ENCODE results near the gene FARSA. TPM values are rescaled to one million over a fixed set of nuclear protein-coding genes. Genes with fewer than 3 reads are reported as not detected.

Gene FARSA
- polyA plus RNA-seq, 3 donors: 29.0 to 49.2 (median 47.9) TPM

GRCh38 chr19:12935071-12935470 is 1.6 kb upstream of the FARSA start:
- Mint-ChIP-seq H3K4me1 (peaks cover 45% of the 10 kb centered on the region), H3K9me3 (no peaks in the 10 kb centered on the region), H3K4me3 (no peak overlapping the region), H3K27ac (no peak overlapping the region), H3K27me3 (ENCODE audit: low read depth in 3 of 3) (peaks cover 0 to 4% (median 2%) of the 10 kb centered on the region in 3 donors), H3K36me3 (peaks cover 15 to 18% of the 10 kb centered on the region in 2 donors)
- Histone ChIP-seq H3K9me3 (replicated peaks in 1 of 2; ENCODE audit: control insufficient read depth in 1 of 2, insufficient read depth in 1 of 2, low read length in 2 of 2) (no peaks in the 10 kb centered on the region), H3K79me2 (ENCODE audit: insufficient read depth, low read length) (peaks cover 59% of the 10 kb centered on the region), H3K27ac (ENCODE audit: low read depth in 1 of 2, low read length in 2 of 2) (no peak overlapping the region), H3K4me2 (replicated peaks; ENCODE audit: extremely low read depth, low read length, poor library complexity, severe bottlenecking) (no peak overlapping the region), H3K4me1 (ENCODE audit: control insufficient read depth in 1 of 2, insufficient read depth in 2 of 2, low read length in 2 of 2) (peaks cover 48 to 54% of the 10 kb centered on the region in 2 donors), H4K20me1 (ENCODE audit: insufficient read depth, low read length) (peaks cover 27% of the 10 kb centered on the region), H3K27me3 (ENCODE audit: control insufficient read depth in 2 of 2, insufficient read depth in 2 of 2, low read length in 2 of 2) (no peaks in the 10 kb centered on the region), H3K4me3 (replicated peaks in 1 of 3; ENCODE audit: low read depth in 2 of 3, low read length in 3 of 3) (no peak overlapping the region), H3K9ac (ENCODE audit: insufficient read depth, low read length, poor library complexity, severe bottlenecking) (no peak overlapping the region), H3K36me3 (replicated peaks in 1 of 2; ENCODE audit: control insufficient read depth in 1 of 2, insufficient read depth in 2 of 2, low read length in 2 of 2) (peaks cover 10 to 13% of the 10 kb centered on the region in 2 donors), H2AFZ (ENCODE audit: insufficient read depth, low read depth, low read length, poor library complexity, severe bottlenecking) (no peak overlapping the region)
- WGBS (ENCODE audit: insufficient coverage): 70% methylated on average over 8 of the region's 10 CpGs
- intact Hi-C loops (cut with micrococcal nuclease): loop anchor here (5.0 to 10.0 kb wide), 2 partner anchors 50 to 143 kb away; partner anchors contain the start of genes DNASE2 (in 1 of the 2), JUNB (in 1 of the 2) and KLF1 (in 1 of the 2)
- TF ChIP-seq, protein P1, sequence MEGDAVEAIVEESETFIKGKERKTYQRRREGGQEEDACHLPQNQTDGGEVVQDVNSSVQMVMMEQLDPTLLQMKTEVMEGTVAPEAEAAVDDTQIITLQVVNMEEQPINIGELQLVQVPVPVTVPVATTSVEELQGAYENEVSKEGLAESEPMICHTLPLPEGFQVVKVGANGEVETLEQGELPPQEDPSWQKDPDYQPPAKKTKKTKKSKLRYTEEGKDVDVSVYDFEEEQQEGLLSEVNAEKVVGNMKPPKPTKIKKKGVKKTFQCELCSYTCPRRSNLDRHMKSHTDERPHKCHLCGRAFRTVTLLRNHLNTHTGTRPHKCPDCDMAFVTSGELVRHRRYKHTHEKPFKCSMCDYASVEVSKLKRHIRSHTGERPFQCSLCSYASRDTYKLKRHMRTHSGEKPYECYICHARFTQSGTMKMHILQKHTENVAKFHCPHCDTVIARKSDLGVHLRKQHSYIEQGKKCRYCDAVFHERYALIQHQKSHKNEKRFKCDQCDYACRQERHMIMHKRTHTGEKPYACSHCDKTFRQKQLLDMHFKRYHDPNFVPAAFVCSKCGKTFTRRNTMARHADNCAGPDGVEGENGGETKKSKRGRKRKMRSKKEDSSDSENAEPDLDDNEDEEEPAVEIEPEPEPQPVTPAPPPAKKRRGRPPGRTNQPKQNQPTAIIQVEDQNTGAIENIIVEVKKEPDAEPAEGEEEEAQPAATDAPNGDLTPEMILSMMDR (IDR thresholded peaks at IDR 0.05): no peak
- no peak for DNase-seq

- Mint-ChIP-seq H3K27me3 (ENCODE audit: low read depth in 3 of 3) (peaks cover 0 to 3% (median 2%) of the 10 kb centered on the region in 3 donors), H3K4me1 (peaks cover 28% of the 10 kb centered on the region), H3K4me3 (peak overlapping the region; percentile 93 to 98), H3K36me3 (peaks cover 25 to 35% of the 10 kb centered on the region in 2 donors), H3K27ac (peak overlapping the region; percentile 89 to 96 (median 93)), H3K9me3 (no peaks in the 10 kb centered on the region)
- Histone ChIP-seq H3K27ac (ENCODE audit: low read depth in 1 of 2, low read length in 2 of 2) (peak overlapping the region; percentile 72 to 89), H3K27me3 (ENCODE audit: control insufficient read depth in 2 of 2, insufficient read depth in 2 of 2, low read length in 2 of 2) (no peaks in the 10 kb centered on the region), H3K9ac (ENCODE audit: insufficient read depth, low read length, poor library complexity, severe bottlenecking) (peak overlapping the region; percentile 90), H3K4me2 (replicated peaks; ENCODE audit: extremely low read depth, low read length, poor library complexity, severe bottlenecking) (peak overlapping the region; percentile 86), H3K36me3 (replicated peaks in 1 of 2; ENCODE audit: control insufficient read depth in 1 of 2, insufficient read depth in 2 of 2, low read length in 2 of 2) (peaks cover 28 to 32% of the 10 kb centered on the region in 2 donors), H3K4me3 (replicated peaks in 1 of 3; ENCODE audit: low read depth in 2 of 3, low read length in 3 of 3) (peak overlapping the region; percentile 86 to 97 (median 91)), H3K4me1 (ENCODE audit: control insufficient read depth in 1 of 2, insufficient read depth in 2 of 2, low read length in 2 of 2) (peaks cover 32 to 33% of the 10 kb centered on the region in 2 donors), H4K20me1 (ENCODE audit: insufficient read depth, low read length) (peaks cover 11% of the 10 kb centered on the region), H2AFZ (ENCODE audit: insufficient read depth, low read depth, low read length, poor library complexity, severe bottlenecking) (peak overlapping the region; percentile 91), H3K9me3 (replicated peaks in 1 of 2; ENCODE audit: control insufficient read depth in 1 of 2, insufficient read depth in 1 of 2, low read length in 2 of 2) (no peaks in the 10 kb centered on the region), H3K79me2 (ENCODE audit: insufficient read depth, low read length) (peaks cover 47% of the 10 kb centered on the region)
- intact Hi-C loops (cut with micrococcal nuclease): loop anchor here (5.0 to 10.0 kb wide), 2 partner anchors 40 to 48 kb away; partner anchors contain the start of genes DNASE2 (in 1 of the 2), GCDH (in 1 of the 2) and KLF1 (in 1 of the 2)
- DNase-seq: no peak
- WGBS (ENCODE audit: insufficient coverage): 24% methylated on average over 15 of the region's 16 CpGs
- TF ChIP-seq, protein P1 (IDR thresholded peaks at IDR 0.05): no peak
Observed at GRCh38 chr19:12932392-12933286, 872 bp downstream of the FARSA start.
